GM13976 (cell line): ENCODE data around the gene BCAS3.

Source experiments
- DNase-seq: peaks from one replicate; pipeline ENCODE4 v3.0.0; 2012; ENCODE audit warnings: low spot score
- CTCF ChIP-seq: IDR thresholded peaks from 2 replicates; pipeline ENCODE4 v1.5.1; 2012; ENCODE audit warnings: borderline replicate concordance, mild to moderate bottlenecking; ENCODE audit not compliant: insufficient read depth; ENCODE audit errors: extremely low read depth, missing control alignments, control extremely low read depth
- in situ Hi-C: fragments of 300-500 bp; cut with MboI; formaldehyde crosslinking; loops from one replicate; pipeline ENCODE4 v1.12.0; 2022; ENCODE audit warnings: low sequenced_read_pairs, mixed read lengths, inconsistent platforms; ENCODE audit not compliant: unreplicated experiment

Gene BCAS3

DNA sequence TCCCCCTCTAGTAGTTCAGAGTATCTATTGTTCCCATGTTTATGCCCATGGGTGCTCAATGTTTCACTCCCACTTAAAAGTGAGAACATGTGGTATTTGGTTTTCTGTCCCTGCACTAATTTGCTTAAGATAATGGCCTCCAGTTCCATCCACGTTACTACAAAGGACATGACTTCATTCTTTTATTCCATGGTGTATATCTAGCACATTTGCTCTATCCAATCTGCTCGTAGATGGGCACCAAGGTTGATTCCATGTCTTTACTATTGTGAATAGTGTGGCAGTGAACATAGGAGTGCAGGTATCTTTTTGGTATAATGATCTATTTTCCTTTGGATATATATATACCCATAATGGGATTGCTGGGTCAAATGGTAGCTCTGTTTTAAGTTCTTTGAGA, 552.8 kb downstream of the BCAS3 start:
- TF ChIP-seq CTCF = no peak
- DNase-seq = no peak
- in situ Hi-C loops = no loop called here

DNA sequence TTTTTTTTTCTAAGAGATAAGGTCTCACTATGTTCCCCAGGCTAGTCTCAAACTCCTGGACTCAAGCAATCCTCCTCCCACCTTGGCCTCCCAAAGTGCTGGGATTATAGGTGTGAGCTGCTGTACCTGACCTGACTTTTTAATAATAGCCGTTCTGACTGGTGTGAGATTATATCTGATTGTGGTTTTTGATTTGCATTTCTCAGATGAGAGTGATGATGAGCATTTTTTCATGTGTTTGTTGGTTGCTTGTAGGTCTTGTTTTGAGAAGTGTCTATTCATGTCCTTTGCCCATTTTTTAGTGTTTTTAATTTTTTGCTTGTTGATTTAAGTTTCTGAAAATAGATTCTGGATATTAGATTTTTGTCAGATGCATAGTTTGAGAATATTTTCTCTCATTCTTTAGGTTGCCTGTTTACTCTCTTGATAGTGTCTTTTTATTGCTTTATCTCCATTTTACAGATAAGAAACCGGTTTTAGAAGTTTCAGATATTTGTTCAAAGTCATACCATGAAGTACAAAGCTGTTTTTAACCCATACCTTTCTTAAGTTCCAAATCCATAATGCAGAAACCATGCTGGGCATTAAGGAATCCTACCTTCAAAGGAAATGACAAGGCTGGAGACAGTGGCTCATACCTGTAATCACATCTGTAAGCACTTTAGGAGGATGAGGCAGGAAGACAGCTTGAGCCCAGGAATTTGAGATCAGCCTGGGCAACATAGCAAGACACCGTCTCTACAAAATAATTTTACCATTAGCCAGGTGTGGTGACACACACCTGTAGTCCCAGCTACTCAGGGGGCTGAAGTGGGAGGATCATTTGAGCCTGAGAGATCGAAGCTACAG, 553.5 kb downstream of the BCAS3 start:
- DNase-seq = no peak
- in situ Hi-C loops = no loop called here
- TF ChIP-seq CTCF = no peak

- in situ Hi-C loops = no loop called here
- TF ChIP-seq CTCF = no peak
Measured at GRCh38 chr17:61232871-61233270, 555.2 kb downstream of the BCAS3 start.

GRCh38 chr17:61233991-61234750, 556.5 kb downstream of the BCAS3 start:
- no peak for TF ChIP-seq CTCF
- in situ Hi-C loops = no loop called here
- DNase-seq = no peak

More at GRCh38 chr17:61232871-61233270, 555.2 kb downstream of the BCAS3 start:
- no peak for DNase-seq

- TF ChIP-seq CTCF = no peak
- in situ Hi-C loops = no loop called here
- DNase-seq = no peak
Measured at GRCh38 chr17:61235001-61235826, 557.6 kb downstream of the BCAS3 start.

- TF ChIP-seq CTCF = no peak
- in situ Hi-C loops = no loop called here
- DNase-seq = no peak
Measured at GRCh38 chr17:61235827-61236197, 558.2 kb downstream of the BCAS3 start.
